Endodermal cell (in vitro differentiated cells): ENCODE results near the gene TMEM145. TPM values are rescaled to one million over a fixed set of nuclear protein-coding genes. Genes with fewer than 3 reads are reported as not detected.
A peak's percentile ranks its signal among the peaks of the same experiment; 100 is the strongest.

Source experiments
- DNase-seq: peaks from one replicate; pipeline ENCODE4 v3.0.0-alpha.2; 2017
- H3K27ac ChIP-seq: 2 replicates; pipeline ENCODE4 v1.5.1; 2013; ENCODE audit warnings: mild to moderate bottlenecking, low read depth, low read length, moderate library complexity
- H3K27me3 ChIP-seq: 2 replicates; pipeline ENCODE4 v1.6.1; 2013; ENCODE audit warnings: mild to moderate bottlenecking, low read length, moderate library complexity; ENCODE audit not compliant: insufficient read depth, control insufficient read depth, poor library complexity, severe bottlenecking
- H3K36me3 ChIP-seq: 2 replicates; pipeline ENCODE4 v1.7.0; 2013; ENCODE audit warnings: mild to moderate bottlenecking, low read length, moderate library complexity; ENCODE audit not compliant: control insufficient read depth, insufficient read depth
- H3K4me1 ChIP-seq: one replicate; pipeline ENCODE4 v1.7.0; 2013; ENCODE audit warnings: low read length; ENCODE audit not compliant: control insufficient read depth, insufficient read depth
- H3K4me3 ChIP-seq: 2 replicates; pipeline ENCODE4 v1.5.1; 2013; ENCODE audit warnings: mild to moderate bottlenecking, low read length, moderate library complexity
- H3K9ac ChIP-seq: 2 replicates; pipeline ENCODE4 v1.6.1; 2013; ENCODE audit warnings: mild to moderate bottlenecking, low read length, moderate library complexity; ENCODE audit not compliant: poor library complexity, severe bottlenecking; ENCODE audit errors: extremely low read depth
- H3K9me3 ChIP-seq: 2 replicates; pipeline ENCODE4 v1.6.1; 2013; ENCODE audit warnings: mild to moderate bottlenecking, low read length, moderate library complexity; ENCODE audit not compliant: control insufficient read depth
- H3K27ac Mint-ChIP-seq: 2 replicates; pipeline ENCODE4 v1.8.0; 2020; ENCODE audit warnings: mixed read lengths
- H3K27me3 Mint-ChIP-seq: 2 replicates; pipeline ENCODE4 v1.8.0; 2021; ENCODE audit warnings: mild to moderate bottlenecking, mixed read lengths; ENCODE audit not compliant: insufficient read depth
- H3K36me3 Mint-ChIP-seq: 2 replicates; pipeline ENCODE4 v1.8.0; 2020; ENCODE audit warnings: low read depth, mixed read lengths
- H3K4me1 Mint-ChIP-seq: 2 replicates; pipeline ENCODE4 v1.8.0; 2020; ENCODE audit warnings: mixed read lengths
- H3K4me3 Mint-ChIP-seq: 2 replicates; pipeline ENCODE4 v1.8.0; 2020; ENCODE audit warnings: mild to moderate bottlenecking, moderate library complexity, mixed read lengths
- H3K9me3 Mint-ChIP-seq: 2 replicates; pipeline ENCODE4 v1.8.0; 2020; ENCODE audit warnings: mild to moderate bottlenecking, mixed read lengths
- WGBS, 2 experiments: methylation state at CpG; one replicate each; pipeline versions ENCODE4 v1.1.5 to v1.1.7; 2013; ENCODE audit warnings: missing lambda C conversion rate in 2 of 2, mixed read lengths in 1 of 2; ENCODE audit not compliant: insufficient coverage in 1 of 2, insufficient read length in 1 of 2; 5-methylcytosine and 5-hydroxymethylcytosine counted together
- total RNA-seq, 2 donors: library from RNA; stranded (reverse); fragmentation: NEBNext Ultra II Directional in 1 of 2; extraction: Animal tissue kit (Norgen Biotek cat#: 25700) in 1 of 2; gene quantifications; 2 replicates in 1 of 2; 3 replicates in 1 of 2; pipeline ENCODE4 v1.2.1, GENCODE V29; 2021
- TF ChIP-seq, protein P1 (sequence below): fragments of 200-600 bp; sonication (generic); conservative IDR thresholded peaks from 2 replicates; pipeline ENCODE4 v1.5.0; 2021; ENCODE audit warnings: antibody characterized with exemption, mild to moderate bottlenecking

Gene TMEM145
- total RNA-seq, 2 donors from 2014 or later = 0.38 to 0.42 TPM

DNA sequence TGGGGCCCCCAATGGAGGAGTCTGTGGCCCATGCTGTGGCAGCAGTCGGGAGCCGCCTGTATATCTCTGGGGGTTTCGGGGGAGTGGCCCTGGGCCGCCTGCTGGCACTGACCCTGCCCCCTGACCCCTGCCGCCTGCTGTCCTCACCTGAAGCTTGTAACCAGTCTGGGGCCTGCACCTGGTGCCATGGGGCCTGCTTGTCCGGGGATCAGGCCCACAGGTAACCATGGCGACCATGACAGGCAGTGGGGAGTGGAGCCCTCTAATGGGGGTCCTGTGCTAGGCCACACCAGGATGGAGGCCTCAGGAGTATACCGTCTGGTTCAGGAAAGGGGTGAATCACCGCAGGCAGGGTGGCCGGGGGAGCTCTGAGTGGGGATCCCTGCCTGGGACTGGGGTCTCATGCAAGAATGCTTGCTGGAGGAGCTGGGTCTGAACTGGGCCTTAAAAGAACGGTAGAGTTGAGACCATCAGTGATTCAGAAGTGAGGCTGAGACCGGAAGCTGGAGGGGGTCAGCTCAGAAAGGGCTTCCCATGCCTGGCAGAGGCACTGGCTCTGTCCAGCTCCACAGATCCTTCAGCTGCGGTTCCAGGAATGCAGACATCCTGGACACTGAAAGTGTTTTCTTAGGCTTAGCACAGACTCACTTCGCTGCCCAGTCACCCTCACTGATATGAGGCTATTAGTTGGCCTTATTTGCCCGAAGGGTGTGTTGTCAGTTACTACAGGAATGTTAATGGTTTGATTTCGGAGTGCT, 47.9 kb downstream of the TMEM145 start:
- no peak overlapping the region for H3K9ac ChIP-seq
- no peaks in the 10 kb centered on the region for H3K9me3 Mint-ChIP-seq
- H3K9me3 ChIP-seq = no peaks in the 10 kb centered on the region
- H3K27ac Mint-ChIP-seq = peak overlapping the region; percentile 74
- no peak overlapping the region for H3K4me3 Mint-ChIP-seq
- H3K27ac ChIP-seq = no peak overlapping the region
- TF ChIP-seq, protein P1, sequence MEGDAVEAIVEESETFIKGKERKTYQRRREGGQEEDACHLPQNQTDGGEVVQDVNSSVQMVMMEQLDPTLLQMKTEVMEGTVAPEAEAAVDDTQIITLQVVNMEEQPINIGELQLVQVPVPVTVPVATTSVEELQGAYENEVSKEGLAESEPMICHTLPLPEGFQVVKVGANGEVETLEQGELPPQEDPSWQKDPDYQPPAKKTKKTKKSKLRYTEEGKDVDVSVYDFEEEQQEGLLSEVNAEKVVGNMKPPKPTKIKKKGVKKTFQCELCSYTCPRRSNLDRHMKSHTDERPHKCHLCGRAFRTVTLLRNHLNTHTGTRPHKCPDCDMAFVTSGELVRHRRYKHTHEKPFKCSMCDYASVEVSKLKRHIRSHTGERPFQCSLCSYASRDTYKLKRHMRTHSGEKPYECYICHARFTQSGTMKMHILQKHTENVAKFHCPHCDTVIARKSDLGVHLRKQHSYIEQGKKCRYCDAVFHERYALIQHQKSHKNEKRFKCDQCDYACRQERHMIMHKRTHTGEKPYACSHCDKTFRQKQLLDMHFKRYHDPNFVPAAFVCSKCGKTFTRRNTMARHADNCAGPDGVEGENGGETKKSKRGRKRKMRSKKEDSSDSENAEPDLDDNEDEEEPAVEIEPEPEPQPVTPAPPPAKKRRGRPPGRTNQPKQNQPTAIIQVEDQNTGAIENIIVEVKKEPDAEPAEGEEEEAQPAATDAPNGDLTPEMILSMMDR = peak; percentile 52
- peak; percentile 80 for DNase-seq
- peaks cover 28% of the 10 kb centered on the region for H3K36me3 ChIP-seq
- peaks cover 56% of the 10 kb centered on the region for H3K36me3 Mint-ChIP-seq
- no peak overlapping the region for H3K4me3 ChIP-seq
- H3K27me3 ChIP-seq = no peaks in the 10 kb centered on the region
- WGBS, 2 experiments = 91% methylated on average over 6 to 16 of the region's 16 CpGs
- H3K4me1 Mint-ChIP-seq = no peaks in the 10 kb centered on the region
- no peaks in the 10 kb centered on the region for H3K27me3 Mint-ChIP-seq
- H3K4me1 ChIP-seq = no peaks in the 10 kb centered on the region

GRCh38 chr19:42361545-42361910, 48.4 kb downstream of the TMEM145 start:
- H3K9me3 Mint-ChIP-seq = no peaks in the 10 kb centered on the region
- WGBS, 2 experiments = 91 to 100% methylated on average over 5 to 7 of the region's 7 CpGs
- no peaks in the 10 kb centered on the region for H3K27me3 ChIP-seq
- no peaks in the 10 kb centered on the region for H3K27me3 Mint-ChIP-seq
- no peaks in the 10 kb centered on the region for H3K4me1 Mint-ChIP-seq
- H3K27ac Mint-ChIP-seq = no peak overlapping the region
- no peak overlapping the region for H3K27ac ChIP-seq
- H3K36me3 ChIP-seq = peaks cover 23% of the 10 kb centered on the region
- H3K4me3 ChIP-seq = no peak overlapping the region
- DNase-seq = no peak
- H3K36me3 Mint-ChIP-seq = peaks cover 58% of the 10 kb centered on the region
- no peaks in the 10 kb centered on the region for H3K9me3 ChIP-seq
- H3K4me3 Mint-ChIP-seq = no peak overlapping the region
- H3K4me1 ChIP-seq = no peaks in the 10 kb centered on the region
- H3K9ac ChIP-seq = no peak overlapping the region
- TF ChIP-seq, protein P1 = no peak

DNA sequence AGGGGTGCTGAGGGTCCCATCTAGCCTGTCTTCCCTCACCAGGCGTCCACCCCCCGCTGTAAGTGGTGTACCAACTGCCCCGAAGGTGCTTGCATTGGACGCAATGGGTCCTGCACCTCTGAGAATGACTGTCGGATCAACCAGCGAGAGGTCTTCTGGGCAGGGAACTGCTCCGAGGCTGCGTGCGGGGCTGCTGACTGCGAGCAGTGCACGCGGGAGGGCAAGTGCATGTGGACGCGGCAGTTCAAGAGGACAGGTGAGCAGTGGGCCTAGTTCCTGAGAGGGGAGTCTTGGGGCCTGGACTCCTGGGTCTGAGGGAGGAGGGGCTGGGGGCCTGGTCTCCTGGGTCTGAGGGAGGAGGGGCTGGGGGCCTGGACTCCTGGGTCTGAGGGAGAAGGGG, 49.2 kb downstream of the TMEM145 start:
- no peak for DNase-seq
- no peak overlapping the region for H3K27ac Mint-ChIP-seq
- Histone ChIP-seq H3K27me3 (no peaks in the 10 kb centered on the region), H3K36me3 (peaks cover 23% of the 10 kb centered on the region), H3K9ac (no peak overlapping the region), H3K4me1 (no peaks in the 10 kb centered on the region), H3K9me3 (no peaks in the 10 kb centered on the region), H3K27ac (no peak overlapping the region), H3K4me3 (no peak overlapping the region)
- H3K4me1 Mint-ChIP-seq = no peaks in the 10 kb centered on the region
- peaks cover 64% of the 10 kb centered on the region for H3K36me3 Mint-ChIP-seq
- H3K4me3 Mint-ChIP-seq = no peak overlapping the region
- H3K9me3 Mint-ChIP-seq = no peaks in the 10 kb centered on the region
- 93% methylated on average over 9 to 14 of the region's 14 CpGs for WGBS, 2 experiments
- H3K27me3 Mint-ChIP-seq = no peaks in the 10 kb centered on the region
- TF ChIP-seq, protein P1 = no peak
